Fibroblast of lung (primary cell): ENCODE measurements around the gene RIPOR2. TPM values are rescaled to one million over a fixed set of nuclear protein-coding genes. Genes with fewer than 3 reads are reported as not detected.

Source experiments
- DNase-seq, 2 donors: peaks; one replicate each; pipeline versions ENCODE4 v3.0.0 to v3.0.0-alpha.2; 2010; ENCODE audit warnings: low read depth in 2 of 2
- H2AFZ ChIP-seq: 2 replicates; pipeline ENCODE4 v1.5.1; 2012; ENCODE audit warnings: low read length, control low read depth, inconsistent platforms
- H3K27ac ChIP-seq: 2 replicates; pipeline ENCODE4 v1.5.1; 2011; ENCODE audit warnings: low read length, control low read depth; ENCODE audit not compliant: insufficient read depth
- H3K27me3 ChIP-seq: 2 replicates; pipeline ENCODE4 v1.5.1; 2011; ENCODE audit warnings: mild to moderate bottlenecking, low read length; ENCODE audit not compliant: control insufficient read depth, insufficient read depth
- H3K36me3 ChIP-seq: 2 replicates; pipeline ENCODE4 v1.5.1; 2011; ENCODE audit warnings: low read length; ENCODE audit not compliant: control insufficient read depth, insufficient read depth
- H3K4me1 ChIP-seq: 2 replicates; pipeline ENCODE4 v1.5.1; 2011; ENCODE audit warnings: low read length; ENCODE audit not compliant: control insufficient read depth, insufficient read depth; ENCODE audit errors: extremely low read depth
- H3K4me2 ChIP-seq: 2 replicates; pipeline ENCODE4 v1.5.1; 2011; ENCODE audit warnings: low read length, control low read depth; ENCODE audit not compliant: insufficient read depth; ENCODE audit errors: extremely low read depth
- H3K4me3 ChIP-seq, 4 experiments: fragments of 200-600 bp in 1 of 4; sonication (generic) in 1 of 4; replicated peaks in 1 of 4; 2 replicates each; pipeline ENCODE4 v1.5.1; 2011 to 2016; ENCODE audit warnings: low read length in 4 of 4, low read depth in 3 of 4, mild to moderate bottlenecking in 3 of 4, control low read depth in 2 of 4, inconsistent platforms in 1 of 4, mixed read lengths in 1 of 4; ENCODE audit not compliant: insufficient read depth in 1 of 4; ENCODE audit errors: control extremely low read depth in 1 of 4
- H3K79me2 ChIP-seq: 2 replicates; pipeline ENCODE4 v1.5.1; 2012; ENCODE audit warnings: mild to moderate bottlenecking, low read length, inconsistent platforms; ENCODE audit not compliant: control insufficient read depth, insufficient read depth
- H3K9ac ChIP-seq: 2 replicates; pipeline ENCODE4 v1.5.1; 2011; ENCODE audit warnings: mild to moderate bottlenecking, low read length, control low read depth; ENCODE audit not compliant: insufficient read depth
- H3K9me3 ChIP-seq: 2 replicates; pipeline ENCODE4 v1.5.1; 2012; ENCODE audit warnings: low read depth, low read length; ENCODE audit not compliant: control insufficient read depth, insufficient read depth
- H4K20me1 ChIP-seq: 2 replicates; pipeline ENCODE4 v1.5.1; 2011; ENCODE audit warnings: low read length; ENCODE audit not compliant: control insufficient read depth, insufficient read depth; ENCODE audit errors: extremely low read depth
- CTCF ChIP-seq, 2 donors: IDR thresholded peaks in 1 of 2; conservative IDR thresholded peaks in 1 of 2; 1 replicate in 1 of 2; 2 replicates in 1 of 2; pipeline ENCODE4 v1.5.1; 2011 to 2012; ENCODE audit warnings: low read length in 2 of 2, control low read depth in 1 of 2, inconsistent platforms in 1 of 2, low read depth in 1 of 2, mild to moderate bottlenecking in 1 of 2
- EZH2 ChIP-seq: IDR thresholded peaks from 2 replicates; pipeline ENCODE4 v1.5.1; 2012; ENCODE audit warnings: low read length, control low read depth, mild to moderate bottlenecking; ENCODE audit errors: missing control alignments
- polyA plus RNA-seq, 2 donors: library from polyadenylated mRNA; depleted of rRNA in 1 of 2; stranded (reverse) in 1 of 2; unstranded in 1 of 2; fragments of >200 nt; gene quantifications; 2 replicates each; pipeline ENCODE4 v1.2.1, GENCODE V29; 2011 to 2012; ENCODE audit warnings: missing spikeins in 1 of 2
- total RNA-seq: library from RNA; depleted of rRNA; stranded (reverse); fragments of >200 nt; gene quantifications from 2 replicates; pipeline ENCODE4 v1.2.1, GENCODE V29; 2014

The RIPOR2 gene
- total and polyA plus RNA-seq, 2 donors (not counting 1 experiment from before 2014, with no cell fraction given) = 3.5 to 3.6 TPM

GRCh38 chr6:24909241-24910216 lies 26.2 kb downstream of the RIPOR2 start:
- H3K4me3 ChIP-seq = peak overlapping the region in 3 of 4 experiments; percentile 28 to 62 (median 55)
- H3K9ac ChIP-seq = no peak overlapping the region
- peaks cover 3% of the 10 kb centered on the region for H3K4me1 ChIP-seq
- peaks cover 16% of the 10 kb centered on the region for H3K27me3 ChIP-seq
- H4K20me1 ChIP-seq = no peaks in the 10 kb centered on the region
- H2AFZ ChIP-seq = no peak overlapping the region
- DNase-seq = no peak
- no peaks in the 10 kb centered on the region for H3K79me2 ChIP-seq
- no peak overlapping the region for H3K27ac ChIP-seq
- no peaks in the 10 kb centered on the region for H3K36me3 ChIP-seq
- no peak for TF ChIP-seq EZH2
- TF ChIP-seq CTCF (conservative IDR thresholded peaks at IDR 0.05 in 1 of 2, IDR thresholded peaks at IDR 0.05 in 1 of 2; ENCODE audit: low read depth in 1 of 2, low read length in 2 of 2) = no peak
- H3K9me3 ChIP-seq = no peaks in the 10 kb centered on the region
- H3K4me2 ChIP-seq = peak overlapping the region; percentile 48

DNA sequence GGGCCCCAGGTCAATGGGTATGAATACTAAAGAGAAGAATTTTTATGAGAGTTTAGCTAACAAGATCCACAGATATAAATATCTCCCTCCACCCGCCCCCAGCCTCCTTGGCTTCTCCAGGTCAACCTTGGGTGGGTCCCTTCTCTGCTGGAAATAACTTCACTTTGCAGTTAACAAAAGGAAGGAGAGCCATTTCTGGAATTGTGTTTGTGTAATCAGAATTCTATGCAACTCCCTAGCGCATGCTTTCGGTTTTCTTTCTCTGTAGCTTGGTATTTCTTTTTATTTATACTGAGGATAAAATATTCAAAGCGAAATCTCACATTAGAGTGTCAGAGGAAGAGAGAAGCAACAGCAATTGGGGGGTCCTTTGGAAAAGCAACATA lies 27.1 kb downstream of the RIPOR2 start:
- H3K4me3 ChIP-seq = no peak overlapping the region
- H3K4me2 ChIP-seq = no peak overlapping the region
- DNase-seq = no peak
- H3K79me2 ChIP-seq = no peaks in the 10 kb centered on the region
- no peak overlapping the region for H3K27ac ChIP-seq
- no peak overlapping the region for H2AFZ ChIP-seq
- TF ChIP-seq EZH2 (no peak), CTCF (conservative IDR thresholded peaks at IDR 0.05 in 1 of 2, IDR thresholded peaks at IDR 0.05 in 1 of 2; ENCODE audit: low read depth in 1 of 2, low read length in 2 of 2) (no peak)
- H3K36me3 ChIP-seq = no peaks in the 10 kb centered on the region
- H3K9ac ChIP-seq = no peak overlapping the region
- peaks cover 3% of the 10 kb centered on the region for H3K4me1 ChIP-seq
- no peaks in the 10 kb centered on the region for H4K20me1 ChIP-seq
- H3K9me3 ChIP-seq = no peaks in the 10 kb centered on the region
- peaks cover 16% of the 10 kb centered on the region for H3K27me3 ChIP-seq

DNA sequence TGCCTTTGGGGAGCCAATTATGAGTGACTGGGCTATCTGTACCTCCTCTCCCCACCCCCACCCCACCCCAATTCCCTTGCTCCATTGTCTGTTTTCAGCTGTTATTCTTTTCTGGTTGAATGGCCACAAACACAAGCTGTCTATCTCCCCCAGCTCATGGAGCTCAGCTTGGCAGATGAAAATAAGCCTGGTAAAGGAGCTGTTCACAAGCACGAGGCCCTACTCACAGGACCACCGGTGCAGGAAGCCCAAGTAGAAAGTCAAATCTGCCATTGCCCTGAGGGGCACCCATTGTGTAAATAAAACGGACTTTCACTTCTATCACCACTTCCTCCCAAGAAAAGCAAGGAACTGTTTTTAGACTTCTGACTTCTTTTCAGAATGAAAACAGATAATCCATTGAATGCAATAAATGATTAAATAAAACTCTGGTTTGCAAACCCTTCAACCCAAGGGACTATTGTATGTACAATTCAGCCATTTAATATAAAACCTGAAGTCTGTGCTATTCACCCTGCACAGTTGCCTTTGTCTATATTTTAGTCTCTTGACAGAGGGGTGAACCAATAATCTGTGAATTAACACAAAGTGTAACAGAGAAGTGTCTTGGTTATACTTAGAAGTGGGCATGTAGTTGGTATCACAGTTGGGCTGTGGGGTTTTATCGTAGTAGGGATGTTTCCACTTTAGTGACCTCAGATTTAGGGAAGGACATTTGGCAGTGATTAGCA lies 27.7 kb downstream of the RIPOR2 start:
- Histone ChIP-seq H3K9me3 (no peaks in the 10 kb centered on the region), H3K36me3 (no peaks in the 10 kb centered on the region), H3K4me3 (no peak overlapping the region), H3K4me1 (peaks cover 5% of the 10 kb centered on the region), H3K27me3 (peaks cover 11% of the 10 kb centered on the region), H3K79me2 (no peaks in the 10 kb centered on the region), H2AFZ (no peak overlapping the region), H3K9ac (no peak overlapping the region), H4K20me1 (no peaks in the 10 kb centered on the region), H3K4me2 (no peak overlapping the region), H3K27ac (no peak overlapping the region)
- no peak for TF ChIP-seq CTCF (conservative IDR thresholded peaks at IDR 0.05 in 1 of 2, IDR thresholded peaks at IDR 0.05 in 1 of 2; ENCODE audit: low read depth in 1 of 2, low read length in 2 of 2)
- no peak for TF ChIP-seq EZH2
- no peak for DNase-seq
